Measurements from ENCODE around the gene RNF38.
"Not testable (repeated sequence)": the region's sequence is repeated elsewhere in the genome, so short reads cannot be mapped to it uniquely, and the experiment has no call there.

DNA sequence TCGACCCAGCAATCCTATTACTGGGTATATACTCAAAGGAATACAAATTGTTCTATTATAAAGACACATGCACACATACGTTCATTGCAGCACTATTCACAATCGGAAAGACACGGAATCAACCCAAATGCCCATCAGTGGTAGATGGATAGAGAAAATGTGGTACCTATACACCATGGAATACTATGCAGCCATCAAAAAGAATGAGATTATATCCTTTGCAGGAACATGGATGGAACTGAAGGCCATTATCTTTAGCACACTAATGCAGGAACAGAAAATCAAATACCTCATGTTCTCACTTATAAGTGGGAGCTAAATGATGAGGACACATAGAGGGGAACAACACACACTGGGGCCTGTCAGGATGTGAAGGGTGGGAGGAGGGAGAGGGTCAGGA, 78.2 kb downstream of the RNF38 start:
- TF ChIP-seq, protein P1, sequence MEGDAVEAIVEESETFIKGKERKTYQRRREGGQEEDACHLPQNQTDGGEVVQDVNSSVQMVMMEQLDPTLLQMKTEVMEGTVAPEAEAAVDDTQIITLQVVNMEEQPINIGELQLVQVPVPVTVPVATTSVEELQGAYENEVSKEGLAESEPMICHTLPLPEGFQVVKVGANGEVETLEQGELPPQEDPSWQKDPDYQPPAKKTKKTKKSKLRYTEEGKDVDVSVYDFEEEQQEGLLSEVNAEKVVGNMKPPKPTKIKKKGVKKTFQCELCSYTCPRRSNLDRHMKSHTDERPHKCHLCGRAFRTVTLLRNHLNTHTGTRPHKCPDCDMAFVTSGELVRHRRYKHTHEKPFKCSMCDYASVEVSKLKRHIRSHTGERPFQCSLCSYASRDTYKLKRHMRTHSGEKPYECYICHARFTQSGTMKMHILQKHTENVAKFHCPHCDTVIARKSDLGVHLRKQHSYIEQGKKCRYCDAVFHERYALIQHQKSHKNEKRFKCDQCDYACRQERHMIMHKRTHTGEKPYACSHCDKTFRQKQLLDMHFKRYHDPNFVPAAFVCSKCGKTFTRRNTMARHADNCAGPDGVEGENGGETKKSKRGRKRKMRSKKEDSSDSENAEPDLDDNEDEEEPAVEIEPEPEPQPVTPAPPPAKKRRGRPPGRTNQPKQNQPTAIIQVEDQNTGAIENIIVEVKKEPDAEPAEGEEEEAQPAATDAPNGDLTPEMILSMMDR (IDR thresholded peaks at IDR 0.05; ENCODE audit: poor library complexity) = not testable (repeated sequence)
- TF ChIP-seq EZH2phosphoT487 (IDR thresholded peaks at IDR 0.05; ENCODE audit: low read depth, severe bottlenecking, unreplicated experiment); EZH2 (IDR thresholded peaks at IDR 0.05; ENCODE audit: borderline replicate concordance): not testable (repeated sequence)

Measured in hepatocyte (in vitro differentiated cells).